ENCODE measurements around the gene LIMS2.

- no peak for TF ChIP-seq POLR2AphosphoS5 (IDR thresholded peaks at IDR 0.05; ENCODE audit: low read depth, low read length)
- TF ChIP-seq CTCF (IDR thresholded peaks at IDR 0.05; ENCODE audit: control extremely low read depth in 1 of 3, insufficient read depth in 1 of 3, low read depth in 1 of 3, low read length in 3 of 3) = no peak
- TF ChIP-seq EZH2 (IDR thresholded peaks at IDR 0.05; ENCODE audit: low read depth, low read length, severe bottlenecking) = no peak
- TF ChIP-seq HDAC6 (IDR thresholded peaks at IDR 0.05; ENCODE audit: low read depth, low read length) = no peak
- no peak for TF ChIP-seq E2F6 (IDR thresholded peaks at IDR 0.05)
- no peak for TF ChIP-seq POLR2A (IDR thresholded peaks at IDR 0.05; ENCODE audit: control extremely low read depth in 1 of 2, low read depth in 2 of 2, low read length in 2 of 2)
- TF ChIP-seq MAX (IDR thresholded peaks at IDR 0.05) = no peak
- TF ChIP-seq GABPA (IDR thresholded peaks at IDR 0.05; ENCODE audit: borderline replicate concordance, insufficient read depth, low read length) = no peak
- TF ChIP-seq EP300 (IDR thresholded peaks at IDR 0.05; ENCODE audit: borderline replicate concordance in 1 of 2, low read depth in 2 of 2, low read length in 2 of 2) = no peak
- TF ChIP-seq SUZ12 (IDR thresholded peaks at IDR 0.05; ENCODE audit: low read length) = no peak
- TF ChIP-seq TEAD4 (IDR thresholded peaks at IDR 0.05; ENCODE audit: low read depth, low read length) = no peak
- no peak for TF ChIP-seq SIX5 (IDR thresholded peaks at IDR 0.05; ENCODE audit: low read depth, low read length)
- TF ChIP-seq FOSL1 (IDR thresholded peaks at IDR 0.05; ENCODE audit: insufficient read depth, low read depth, low read length) = no peak
These were observed 53.3 kb downstream of the LIMS2 start for GRCh38 chr2:127621981-127622431.
